Neural progenitor cell (in vitro differentiated cells): ENCODE data around the gene FOXN4.

Experiments used
- EZH2 ChIP-seq: fragments of 200-600 bp; sonication (generic); IDR thresholded peaks from 2 replicates; pipeline ENCODE4 v1.6.1; 2017; ENCODE audit warnings: antibody characterized with exemption, mild to moderate bottlenecking, moderate library complexity
- EZH2phosphoT487 ChIP-seq: fragments of 200-600 bp; sonication (generic); IDR thresholded peaks from 2 replicates; pipeline ENCODE4 v1.6.1; 2017; ENCODE audit warnings: antibody characterized with exemption
- TF ChIP-seq, protein P1 (sequence below): fragments of 200-600 bp; sonication (generic); IDR thresholded peaks from 2 replicates; pipeline ENCODE4 v1.5.1; 2017; ENCODE audit warnings: antibody characterized with exemption, mild to moderate bottlenecking

DNA sequence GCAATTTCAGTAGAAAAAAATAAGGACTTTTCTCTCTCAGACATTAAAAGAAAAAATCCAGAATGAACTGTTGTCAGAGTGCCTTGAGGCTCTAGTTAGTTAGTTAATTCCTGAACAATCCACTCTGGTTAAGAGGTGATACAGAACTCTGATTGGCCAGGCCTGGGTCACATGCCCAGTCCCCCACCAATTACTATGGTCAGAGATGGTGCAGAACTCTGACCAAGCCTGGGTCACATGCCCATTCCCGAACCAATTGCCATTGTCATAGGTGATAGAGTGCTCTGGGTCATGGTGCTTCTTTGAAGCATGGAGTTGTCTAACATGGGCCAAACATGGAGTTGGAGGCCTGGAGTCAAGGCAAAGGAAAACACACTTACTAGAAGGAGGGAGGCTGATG is 27.5 kb upstream of the FOXN4 start:
- TF ChIP-seq, protein P1, sequence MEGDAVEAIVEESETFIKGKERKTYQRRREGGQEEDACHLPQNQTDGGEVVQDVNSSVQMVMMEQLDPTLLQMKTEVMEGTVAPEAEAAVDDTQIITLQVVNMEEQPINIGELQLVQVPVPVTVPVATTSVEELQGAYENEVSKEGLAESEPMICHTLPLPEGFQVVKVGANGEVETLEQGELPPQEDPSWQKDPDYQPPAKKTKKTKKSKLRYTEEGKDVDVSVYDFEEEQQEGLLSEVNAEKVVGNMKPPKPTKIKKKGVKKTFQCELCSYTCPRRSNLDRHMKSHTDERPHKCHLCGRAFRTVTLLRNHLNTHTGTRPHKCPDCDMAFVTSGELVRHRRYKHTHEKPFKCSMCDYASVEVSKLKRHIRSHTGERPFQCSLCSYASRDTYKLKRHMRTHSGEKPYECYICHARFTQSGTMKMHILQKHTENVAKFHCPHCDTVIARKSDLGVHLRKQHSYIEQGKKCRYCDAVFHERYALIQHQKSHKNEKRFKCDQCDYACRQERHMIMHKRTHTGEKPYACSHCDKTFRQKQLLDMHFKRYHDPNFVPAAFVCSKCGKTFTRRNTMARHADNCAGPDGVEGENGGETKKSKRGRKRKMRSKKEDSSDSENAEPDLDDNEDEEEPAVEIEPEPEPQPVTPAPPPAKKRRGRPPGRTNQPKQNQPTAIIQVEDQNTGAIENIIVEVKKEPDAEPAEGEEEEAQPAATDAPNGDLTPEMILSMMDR, result no peak
- TF ChIP-seq EZH2phosphoT487, result no peak
- TF ChIP-seq EZH2, result no peak
